ENCODE measurements around the gene PHTF1. TPM values are rescaled to one million over a fixed set of nuclear protein-coding genes. Genes with fewer than 3 reads are reported as not detected.

Gene PHTF1
- total RNA-seq, 1 donor from 2014 or later, result 7.3 TPM

DNA sequence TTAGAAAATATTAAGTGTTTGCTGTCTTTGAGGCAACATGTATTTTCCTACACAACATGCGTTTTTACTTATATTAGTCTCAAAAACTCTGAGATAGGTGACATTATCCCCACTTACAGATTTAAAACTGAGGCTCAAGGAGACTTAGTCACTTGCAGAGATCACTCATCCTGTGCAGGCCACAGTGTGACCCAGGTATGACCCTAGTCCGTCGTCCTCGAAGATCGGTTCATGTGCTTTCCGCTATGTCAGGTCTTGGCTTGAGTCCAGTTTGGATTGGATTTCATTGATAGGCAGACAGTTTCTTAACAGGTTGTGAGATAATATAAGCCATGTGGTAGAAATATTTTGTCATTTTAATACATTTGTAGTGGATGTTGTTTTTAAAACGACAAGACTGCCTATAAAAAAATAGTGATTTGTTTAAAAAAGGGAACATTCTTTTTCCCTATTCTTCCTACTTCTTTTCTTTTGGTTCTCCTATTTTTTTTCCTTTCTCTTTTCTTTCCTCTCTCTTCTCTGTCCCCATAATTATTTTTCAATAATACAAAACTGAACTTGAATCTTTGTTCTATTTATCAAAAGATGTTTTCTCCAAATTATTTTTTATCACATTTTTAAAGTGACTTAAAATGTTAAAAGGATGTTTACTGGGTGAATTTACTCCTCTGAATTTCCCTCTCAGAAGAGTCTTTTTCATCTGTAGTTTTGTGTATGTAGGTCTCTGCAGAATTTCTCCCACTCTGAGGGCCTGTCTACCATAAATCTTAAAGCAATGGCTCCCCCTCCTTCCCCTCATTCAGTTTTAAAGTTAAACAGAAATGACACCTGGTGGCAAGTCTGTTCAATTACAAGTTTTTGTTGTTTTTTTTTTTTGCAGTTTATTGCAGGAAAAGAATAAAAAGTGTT is 81.8 kb downstream of the PHTF1 start:
- ATAC-seq, result peak; percentile 60
- intact Hi-C loops (cut with micrococcal nuclease), result loop anchor here (2.0 kb wide), 1 partner anchor 537 kb away; no protein-coding TSS in a partner anchor
- no peak for DNase-seq

GRCh38 chr1:113676524-113676923 is 82.8 kb downstream of the PHTF1 start:
- ATAC-seq (no peak), DNase-seq (no peak)
- intact Hi-C loops (cut with micrococcal nuclease), result loop anchor here (2.0 kb wide), 1 partner anchor 536 kb away; no protein-coding TSS in a partner anchor

DNA sequence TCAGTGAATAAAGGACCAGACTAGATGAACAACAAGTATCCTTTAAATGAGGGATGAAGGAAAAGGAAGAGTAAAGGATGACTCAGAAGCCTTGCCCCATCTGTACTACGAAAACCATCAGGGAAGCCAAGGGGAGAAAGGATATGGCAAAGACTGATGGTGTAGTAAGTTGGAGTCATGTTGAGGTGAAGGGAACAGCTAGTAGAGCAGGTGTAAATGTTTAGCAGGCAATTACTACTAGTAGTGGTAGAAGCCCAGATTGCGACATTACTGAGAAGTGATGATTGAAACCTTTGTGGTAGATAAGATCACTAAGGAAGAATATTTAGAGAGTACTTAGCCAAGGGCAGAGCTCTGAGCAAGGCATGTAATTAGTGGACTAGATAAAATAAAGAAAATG is 84.0 kb downstream of the PHTF1 start:
- intact Hi-C loops (cut with micrococcal nuclease), result no loop called here

DNA sequence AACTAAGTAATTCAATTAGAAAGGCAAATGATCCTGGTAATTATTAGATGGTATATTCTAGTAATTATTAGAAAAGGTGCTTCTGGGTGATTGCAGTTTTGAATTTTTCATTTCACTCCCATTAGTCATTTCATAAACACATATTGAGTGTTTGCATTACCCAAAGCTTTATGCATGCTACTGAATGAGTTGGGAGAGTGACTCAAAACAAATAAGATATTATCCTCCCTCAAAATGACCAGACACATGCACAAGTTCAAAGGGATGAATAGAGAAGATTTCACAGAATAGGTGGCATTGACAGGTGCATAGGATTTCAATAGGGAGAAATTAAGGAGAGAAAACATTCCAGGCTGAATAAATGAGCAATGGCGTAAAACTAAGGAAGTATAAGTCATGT is 84.7 kb downstream of the PHTF1 start:
- intact Hi-C loops (cut with micrococcal nuclease), result no loop called here
- DNase-seq (no peak), ATAC-seq (no peak)

More for the DNA sequence above, 84.0 kb downstream of the PHTF1 start:
- ATAC-seq (no peak), DNase-seq (no peak)

DNA sequence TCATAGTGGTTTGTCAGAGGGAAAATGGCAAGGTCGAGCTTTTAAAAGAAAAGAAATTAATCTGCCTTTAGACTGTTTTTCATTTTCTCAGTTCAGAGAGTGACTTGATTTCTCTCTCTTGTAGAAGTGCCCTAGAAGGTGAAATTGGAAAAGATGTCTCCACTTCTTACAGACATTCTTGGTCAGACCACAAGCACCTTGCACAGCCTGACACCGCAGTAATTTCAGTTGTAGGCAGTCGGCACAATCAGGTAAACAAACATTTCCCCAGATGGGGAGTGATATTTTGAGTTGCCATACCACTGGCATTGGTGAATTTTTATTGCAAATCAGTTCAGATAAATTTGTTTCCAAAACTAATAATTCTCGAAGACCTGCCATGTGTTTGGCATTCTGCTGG is 86.8 kb downstream of the PHTF1 start:
- DNase-seq, result no peak
- intact Hi-C loops (cut with micrococcal nuclease), result no loop called here
- no peak for ATAC-seq

DNA sequence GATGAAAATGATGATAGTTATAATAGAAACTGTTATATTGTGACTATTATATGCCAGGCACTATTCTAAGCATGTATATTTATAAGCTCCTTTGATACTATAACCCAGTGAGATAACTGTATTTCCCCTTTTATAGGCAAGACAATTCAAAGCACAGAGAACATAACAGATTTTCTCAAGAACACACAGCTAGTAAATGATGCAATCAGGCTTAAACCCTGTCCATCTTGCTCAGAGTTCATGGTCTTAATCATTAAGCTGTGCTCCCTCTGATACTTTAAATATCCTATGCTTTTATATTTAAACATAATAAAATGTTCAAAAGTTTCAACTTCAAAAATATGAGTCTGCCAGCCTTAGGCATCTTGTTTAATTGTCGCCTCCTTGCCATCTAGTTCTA is 88.6 kb downstream of the PHTF1 start:
- DNase-seq, result no peak
- intact Hi-C loops (cut with micrococcal nuclease), result no loop called here
- ATAC-seq, result no peak

DNA sequence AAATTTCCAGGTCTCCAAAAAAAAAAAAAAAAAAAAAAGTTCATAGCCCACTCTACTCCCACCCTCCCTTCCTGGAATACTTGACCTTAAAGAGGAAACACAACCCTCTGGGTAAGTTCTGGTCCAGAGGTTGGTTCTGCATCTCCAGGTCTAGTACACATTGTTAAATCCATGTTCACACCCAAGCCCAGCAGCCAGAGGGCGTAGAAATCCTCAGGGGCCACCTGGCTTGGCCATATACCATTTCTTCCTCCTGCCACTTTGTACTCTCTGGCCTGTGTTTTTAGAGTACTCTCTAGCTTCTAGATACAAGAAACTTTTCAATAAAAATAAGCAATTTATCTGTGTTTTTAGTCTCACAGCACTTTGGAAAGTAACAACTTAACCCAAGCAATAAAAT is 89.3 kb downstream of the PHTF1 start:
- ATAC-seq (no peak), DNase-seq (no peak)
- intact Hi-C loops (cut with micrococcal nuclease), result no loop called here

- intact Hi-C loops (cut with micrococcal nuclease), result no loop called here
- DNase-seq (no peak), ATAC-seq (no peak)
Observed at GRCh38 chr1:113666126-113666525, 93.2 kb downstream of the PHTF1 start.

DNA sequence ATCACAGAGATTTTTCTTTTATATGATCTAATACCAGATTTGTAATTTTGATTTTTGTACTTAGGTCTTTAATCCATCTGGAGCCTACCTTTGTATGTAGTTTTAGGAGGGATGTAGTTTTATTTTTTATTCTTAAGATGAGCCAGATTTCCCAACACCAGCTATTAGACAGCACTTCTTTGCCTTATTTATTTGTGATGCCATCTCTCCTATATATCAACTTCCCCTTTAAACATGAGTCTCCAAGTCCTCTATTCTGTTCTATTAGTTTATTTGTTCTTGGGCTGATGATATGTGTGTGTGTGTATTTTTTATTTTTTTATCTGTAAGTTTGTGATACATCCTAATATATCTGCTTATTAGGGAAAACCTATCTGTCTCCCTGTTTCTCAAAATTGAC is 94.2 kb downstream of the PHTF1 start:
- intact Hi-C loops (cut with micrococcal nuclease), result no loop called here

GRCh38 chr1:113663165-113663951 is 95.9 kb downstream of the PHTF1 start:
- intact Hi-C loops (cut with micrococcal nuclease), result no loop called here
- no peak for ATAC-seq
- DNase-seq, result no peak

More for the DNA sequence above, 94.2 kb downstream of the PHTF1 start:
- ATAC-seq, result no peak
- DNase-seq, result no peak

GRCh38 chr1:113662101-113662500 is 97.2 kb downstream of the PHTF1 start:
- ATAC-seq (no peak), DNase-seq (no peak)
- intact Hi-C loops (cut with micrococcal nuclease), result no loop called here

DNA sequence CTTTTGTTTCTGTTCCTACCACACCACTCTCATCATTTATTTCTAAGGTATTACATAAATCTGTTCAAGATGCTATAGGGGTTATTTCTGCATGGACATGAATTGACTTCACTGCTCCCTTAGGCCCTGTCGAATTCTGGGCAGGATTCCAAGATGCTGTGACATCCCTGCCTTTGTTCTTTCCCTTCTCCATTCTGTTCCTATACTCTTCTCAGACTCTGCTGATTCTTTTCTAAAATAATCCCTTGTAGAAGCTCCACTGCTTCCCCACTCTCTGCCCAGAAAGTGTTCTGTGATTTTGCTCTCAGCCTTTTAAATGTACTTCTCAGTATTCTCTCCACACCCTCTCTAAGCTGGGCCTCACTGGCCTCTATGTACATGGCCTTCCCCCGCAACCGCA is 99.2 kb downstream of the PHTF1 start:
- DNase-seq (no peak), ATAC-seq (peak; percentile 29)
- intact Hi-C loops (cut with micrococcal nuclease), result no loop called here

DNA sequence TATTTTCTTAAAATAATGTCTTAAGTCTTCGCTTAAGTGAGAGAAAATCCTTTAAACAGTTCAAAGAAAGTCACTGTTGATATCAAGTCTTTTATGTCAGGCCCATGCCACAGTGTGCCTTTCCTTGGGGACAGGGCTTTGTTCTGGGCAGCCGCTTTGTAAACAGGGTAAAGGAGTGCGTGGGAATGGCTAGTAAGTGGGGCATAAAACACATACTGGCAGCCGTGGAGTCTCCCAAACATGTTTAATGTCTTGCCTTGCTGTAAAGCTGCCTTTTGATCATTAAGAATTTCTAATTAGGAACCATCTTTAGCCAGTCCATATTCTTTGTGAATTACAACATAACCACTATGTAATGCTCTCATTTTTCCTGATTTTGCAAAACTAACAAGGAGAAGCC is 99.7 kb downstream of the PHTF1 start:
- DNase-seq (no peak), ATAC-seq (no peak)
- intact Hi-C loops (cut with micrococcal nuclease), result no loop called here

DNA sequence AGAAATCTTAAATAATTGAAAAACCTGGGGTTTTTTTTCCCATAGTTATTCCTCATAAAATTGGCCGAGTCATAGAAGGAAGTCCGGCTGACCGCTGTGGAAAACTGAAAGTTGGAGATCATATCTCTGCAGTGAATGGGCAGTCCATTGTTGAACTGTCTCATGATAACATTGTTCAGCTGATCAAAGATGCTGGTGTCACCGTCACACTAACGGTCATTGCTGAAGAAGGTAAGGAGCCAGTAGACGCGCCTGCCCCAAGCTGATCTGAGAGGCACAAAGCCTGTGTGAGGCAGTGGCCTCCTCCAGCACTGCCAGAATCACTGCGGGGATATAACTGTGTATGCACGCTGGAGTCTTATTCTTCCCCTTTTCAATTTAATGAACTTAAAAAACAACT is 100.3 kb downstream of the PHTF1 start:
- intact Hi-C loops (cut with micrococcal nuclease), result no loop called here
- ATAC-seq (no peak), DNase-seq (no peak)

DNA sequence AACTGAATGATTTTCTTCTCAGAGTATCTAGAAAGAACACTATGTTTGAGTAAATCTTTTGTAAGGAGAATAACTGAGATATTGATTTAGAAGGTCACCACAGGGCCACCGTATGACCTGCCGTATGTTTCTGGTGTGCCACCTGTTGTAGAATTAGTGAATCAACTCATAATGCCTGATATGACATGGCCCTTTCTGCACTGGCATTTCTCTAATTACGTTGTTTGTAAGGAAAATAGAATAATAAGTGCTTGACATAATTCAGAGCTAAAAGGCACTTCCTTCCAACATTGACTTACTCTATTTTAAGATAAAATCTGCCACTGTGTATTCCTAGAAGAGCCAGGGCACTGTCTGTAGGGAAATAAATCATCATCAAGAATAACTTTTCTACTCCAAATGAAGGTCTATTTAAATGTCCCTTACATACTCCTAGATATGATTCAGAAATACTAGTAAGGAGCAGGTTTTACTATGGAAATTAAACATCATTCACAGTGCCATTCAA is 101.7 kb downstream of the PHTF1 start:
- intact Hi-C loops (cut with micrococcal nuclease), result no loop called here
- ATAC-seq (peak; percentile 25), DNase-seq (no peak)

GRCh38 chr1:113657126-113657525 is 102.2 kb downstream of the PHTF1 start:
- no peak for DNase-seq
- peak; percentile 91 for ATAC-seq
- intact Hi-C loops (cut with micrococcal nuclease), result no loop called here

- DNase-seq, result no peak
- intact Hi-C loops (cut with micrococcal nuclease), result no loop called here
- ATAC-seq, result no peak
Observed at GRCh38 chr1:113654883-113655282, 104.4 kb downstream of the PHTF1 start.

DNA sequence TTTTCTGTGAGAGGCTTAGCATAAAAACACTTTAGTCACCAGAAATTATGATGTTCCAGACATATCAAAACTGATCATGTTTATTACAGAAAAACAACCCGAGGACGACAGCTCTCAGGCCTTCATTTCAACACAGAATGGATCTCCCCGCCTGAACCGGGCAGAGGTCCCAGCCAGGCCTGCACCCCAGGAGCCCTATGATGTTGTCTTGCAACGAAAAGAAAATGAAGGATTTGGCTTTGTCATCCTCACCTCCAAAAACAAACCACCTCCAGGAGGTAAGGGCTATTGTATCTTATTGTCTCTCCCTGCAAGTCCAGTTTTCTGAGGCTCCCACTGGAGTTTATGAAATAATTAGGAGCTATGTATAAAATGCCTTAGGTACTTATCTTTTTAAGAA is 105.5 kb downstream of the PHTF1 start:
- no peak for DNase-seq
- intact Hi-C loops (cut with micrococcal nuclease), result no loop called here

GRCh38 chr1:113652771-113653170 is 106.5 kb downstream of the PHTF1 start:
- no peak for ATAC-seq
- DNase-seq, result no peak
- intact Hi-C loops (cut with micrococcal nuclease), result no loop called here

More for the DNA sequence above, 105.5 kb downstream of the PHTF1 start:
- ATAC-seq, result no peak

GRCh38 chr1:113648478-113648877 is 110.8 kb downstream of the PHTF1 start:
- intact Hi-C loops (cut with micrococcal nuclease), result no loop called here
- no peak for DNase-seq
- ATAC-seq, result no peak

All from left ventricle myocardium superior (tissue), 1 donor.